ENCODE results near the gene SLC29A3. TPM values are rescaled to one million over a fixed set of nuclear protein-coding genes. Genes with fewer than 3 reads are reported as not detected.

The SLC29A3 gene
- total RNA-seq, 1 donor from 2014 or later: 11.4 TPM

- no peaks in the 10 kb centered on the region for H3K27me3 Mint-ChIP-seq (ENCODE audit: low read depth)
- no peak for TF ChIP-seq CTCF (IDR thresholded peaks at IDR 0.05; ENCODE audit: unreplicated experiment)
- peaks cover 32% of the 10 kb centered on the region for H3K36me3 Mint-ChIP-seq
- DNase-seq (ENCODE audit: low spot score in 2 of 2, unreplicated experiment in 2 of 2): no peak
- no peaks in the 10 kb centered on the region for H3K9me3 Mint-ChIP-seq
- H3K4me3 Mint-ChIP-seq: no peak overlapping the region
- H3K4me1 Mint-ChIP-seq: peaks cover 10% of the 10 kb centered on the region
- H3K27ac Mint-ChIP-seq: no peak overlapping the region
Observed at GRCh38 chr10:71297343-71297742, 21.7 kb upstream of the SLC29A3 start.

DNA sequence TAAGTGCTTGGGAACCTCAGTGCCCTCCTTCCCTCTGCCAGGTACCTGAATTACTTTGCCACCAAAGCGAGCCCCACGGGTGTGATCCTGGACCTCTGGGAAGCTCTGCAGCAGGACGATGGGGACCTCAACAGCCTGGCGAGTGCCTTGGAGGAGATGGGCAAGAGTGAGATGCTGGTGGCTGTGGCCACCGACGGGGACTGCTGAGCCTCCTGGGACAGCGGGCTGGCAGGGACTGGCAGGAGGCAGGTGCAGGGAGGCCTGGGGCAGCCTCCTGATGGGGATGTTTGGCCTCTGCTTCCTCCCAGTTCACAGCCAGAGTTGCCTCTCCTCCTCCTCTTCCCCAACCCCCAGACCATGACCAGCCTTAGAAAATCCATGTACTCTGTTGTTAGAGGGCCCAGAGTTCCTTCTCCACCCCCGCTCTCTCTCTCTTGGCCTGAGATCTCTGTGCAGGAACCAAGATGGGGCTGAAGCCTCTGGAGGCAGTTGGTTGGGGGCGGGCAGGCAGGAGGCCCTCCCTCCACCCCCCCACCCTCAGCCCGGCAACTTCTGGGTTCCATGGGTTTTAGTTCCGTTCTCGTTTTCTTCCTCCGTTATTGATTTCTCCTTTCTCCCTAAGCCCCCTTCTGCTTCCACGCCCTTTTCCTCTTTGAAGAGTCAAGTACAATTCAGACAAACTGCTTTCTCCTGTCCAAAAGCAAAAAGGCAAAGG lies 19.8 kb upstream of the SLC29A3 start:
- Mint-ChIP-seq H3K36me3 (peaks cover 19% of the 10 kb centered on the region), H3K27ac (no peak overlapping the region), H3K27me3 (ENCODE audit: low read depth) (no peaks in the 10 kb centered on the region), H3K4me1 (peaks cover 3% of the 10 kb centered on the region), H3K9me3 (no peaks in the 10 kb centered on the region), H3K4me3 (no peak overlapping the region)
- TF ChIP-seq CTCF (IDR thresholded peaks at IDR 0.05; ENCODE audit: unreplicated experiment): no peak
- DNase-seq (ENCODE audit: low spot score in 2 of 2, unreplicated experiment in 2 of 2): no peak

DNA sequence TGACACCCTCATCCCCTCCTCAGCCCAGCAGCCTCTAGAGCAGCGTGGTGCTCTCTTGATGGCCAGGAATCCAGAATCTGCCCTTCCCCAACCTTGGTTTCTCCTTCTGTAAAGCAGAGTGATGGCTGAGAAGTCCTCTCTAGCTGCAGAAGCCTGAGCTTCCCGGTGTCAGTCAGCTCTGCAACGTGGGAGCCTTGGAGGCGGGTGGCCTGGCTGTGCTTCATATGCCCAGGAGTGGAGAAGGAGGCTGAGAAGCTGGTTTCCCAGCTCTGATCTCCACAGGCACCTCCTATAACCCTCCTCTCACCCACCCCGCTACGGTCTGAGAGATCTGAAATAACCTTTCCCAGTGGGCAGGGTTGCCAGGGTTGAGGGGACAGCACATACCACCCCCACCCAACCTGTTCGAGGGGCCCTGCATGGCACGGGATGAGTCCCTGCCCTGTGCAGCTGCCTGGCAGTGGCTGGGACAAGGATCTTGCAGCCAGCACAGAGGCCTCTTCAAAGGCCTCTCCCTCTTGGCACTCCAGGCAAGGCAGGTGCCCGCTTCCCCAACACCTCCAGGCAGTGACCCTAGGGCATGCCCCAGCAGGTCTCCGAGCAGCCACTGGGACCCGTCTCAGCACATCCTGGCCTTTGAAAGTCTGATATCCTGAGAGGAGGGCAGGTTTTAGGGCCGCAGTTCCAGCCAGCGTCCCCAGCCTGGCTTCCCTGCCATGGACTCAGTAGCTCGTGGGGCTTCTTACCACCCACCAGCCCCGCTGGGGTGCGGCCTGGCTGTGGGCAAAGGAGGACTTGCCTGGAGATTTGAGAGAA lies 18.3 kb upstream of the SLC29A3 start:
- no peaks in the 10 kb centered on the region for H3K4me1 Mint-ChIP-seq
- no peak for TF ChIP-seq CTCF (IDR thresholded peaks at IDR 0.05; ENCODE audit: unreplicated experiment)
- H3K4me3 Mint-ChIP-seq: no peak overlapping the region
- no peak overlapping the region for H3K27ac Mint-ChIP-seq
- H3K9me3 Mint-ChIP-seq: no peaks in the 10 kb centered on the region
- H3K27me3 Mint-ChIP-seq (ENCODE audit: low read depth): no peaks in the 10 kb centered on the region
- no peak for DNase-seq (ENCODE audit: low spot score in 2 of 2, unreplicated experiment in 2 of 2)
- peaks cover 12% of the 10 kb centered on the region for H3K36me3 Mint-ChIP-seq

- no peaks in the 10 kb centered on the region for H3K9me3 Mint-ChIP-seq
- H3K36me3 Mint-ChIP-seq: peaks cover 9% of the 10 kb centered on the region
Observed at GRCh38 chr10:71301371-71301916, 17.6 kb upstream of the SLC29A3 start.

DNA sequence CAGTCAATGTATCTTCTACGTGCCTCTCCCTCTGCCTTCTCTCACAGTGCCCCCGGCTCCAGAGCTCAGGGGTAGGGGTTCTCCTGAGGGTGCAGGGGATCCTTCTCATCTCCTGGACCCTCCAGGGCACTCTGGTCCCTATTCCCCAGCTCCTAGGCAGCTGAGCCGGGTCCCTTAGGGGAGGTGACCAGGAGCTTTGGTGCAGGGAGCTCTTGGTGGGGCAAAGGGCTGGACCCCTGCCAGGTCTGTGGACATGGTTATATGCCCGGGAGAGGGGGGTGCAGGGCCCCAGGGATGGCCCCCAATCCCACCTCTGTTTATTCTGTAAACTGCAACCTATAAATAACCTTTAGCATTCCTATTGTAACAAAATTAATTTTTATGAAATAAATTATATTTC lies 16.6 kb upstream of the SLC29A3 start:
- TF ChIP-seq CTCF (IDR thresholded peaks at IDR 0.05; ENCODE audit: unreplicated experiment): no peak
- H3K4me3 Mint-ChIP-seq: no peak overlapping the region
- peaks cover 10% of the 10 kb centered on the region for H3K4me1 Mint-ChIP-seq
- no peaks in the 10 kb centered on the region for H3K9me3 Mint-ChIP-seq
- no peak for DNase-seq (ENCODE audit: low spot score in 2 of 2, unreplicated experiment in 2 of 2)
- no peaks in the 10 kb centered on the region for H3K27me3 Mint-ChIP-seq (ENCODE audit: low read depth)
- H3K27ac Mint-ChIP-seq: no peak overlapping the region
- H3K36me3 Mint-ChIP-seq: peaks cover 8% of the 10 kb centered on the region

More at GRCh38 chr10:71301371-71301916, 17.6 kb upstream of the SLC29A3 start:
- TF ChIP-seq CTCF (IDR thresholded peaks at IDR 0.05; ENCODE audit: unreplicated experiment): no peak
- no peaks in the 10 kb centered on the region for H3K4me1 Mint-ChIP-seq
- no peak overlapping the region for H3K27ac Mint-ChIP-seq
- no peak for DNase-seq (ENCODE audit: low spot score in 2 of 2, unreplicated experiment in 2 of 2)
- no peaks in the 10 kb centered on the region for H3K27me3 Mint-ChIP-seq (ENCODE audit: low read depth)
- H3K4me3 Mint-ChIP-seq: no peak overlapping the region

All from mesothelial cell of epicardium (in vitro differentiated cells).